ENCODE results near the gene DNAJC4. TPM values are rescaled to one million over a fixed set of nuclear protein-coding genes. Genes with fewer than 3 reads are reported as not detected.

The DNAJC4 gene
- total and polyA plus RNA-seq, 2 of the 8 experiments (the other 6 are each of a cell fraction or from before 2014, with no cell fraction given) = 14.6 to 31.0 TPM

GRCh38 chr11:64260147-64260708, 29.9 kb downstream of the DNAJC4 start:
- CTCF ChIA-PET (ENCODE audit: partially characterized antibody) = interaction anchor here (0.9 to 1.9 kb wide), 3 partner anchors 12 to 85 kb away, joined by 3 to 8 read pairs (median 5); partner anchors contain the start of gene FERMT3

More at GRCh38 chr11:64260147-64260708, 29.9 kb downstream of the DNAJC4 start:
- TF ChIP-seq SIRT6 (IDR thresholded peaks at IDR 0.05; ENCODE audit: low read length) (no peak), CREB1 (IDR thresholded peaks at IDR 0.05) (no peak), GTF2F1 (IDR thresholded peaks at IDR 0.05; ENCODE audit: borderline replicate concordance, low read depth, low read length) (no peak)
- Histone ChIP-seq H4K20me1 (replicated peaks in 1 of 2; ENCODE audit: control insufficient read depth in 1 of 2, insufficient read depth in 2 of 2, low read length in 2 of 2) (peaks cover 8 to 24% of the 10 kb centered on the region in 2 experiments), H3K14ac (ENCODE audit: insufficient read length) (no peak overlapping the region), H2BK5ac (ENCODE audit: low read depth, low read length) (no peak overlapping the region), H3K4me1 (replicated peaks in 1 of 4; ENCODE audit: control insufficient read depth in 3 of 4, insufficient read depth in 4 of 4, low read length in 3 of 4) (no peaks in the 10 kb centered on the region; a peak in 3 of 7 replicates), H3K23me2 (ENCODE audit: low read depth, low read length) (no peaks in the 10 kb centered on the region), H2BK20ac (ENCODE audit: low read length) (no peak overlapping the region), H3K4me3 (ENCODE audit: extremely low read depth in 1 of 4, insufficient read depth in 2 of 4, low read depth in 3 of 4, low read length in 4 of 4) (no peak overlapping the region), H3K27ac (ENCODE audit: low read depth, low read length) (no peak overlapping the region), H3K36me3 (ENCODE audit: control insufficient read depth in 2 of 4, insufficient read depth in 4 of 4, low read length in 3 of 4) (peaks cover 20 to 83% (median 41%) of the 10 kb centered on the region in 4 experiments), H4K5ac (ENCODE audit: insufficient read length, low read depth, low read length) (no peak overlapping the region), H3K27me3 (replicated peaks in 1 of 4; ENCODE audit: control insufficient read depth in 3 of 4, extremely low read depth in 1 of 4, insufficient read depth in 3 of 4, low read length in 3 of 4) (no peaks in the 10 kb centered on the region), H3K56ac (replicated peaks; ENCODE audit: insufficient read length, low read depth, low read length) (no peak overlapping the region), H3K4me2 (ENCODE audit: insufficient read depth in 1 of 2, low read depth in 2 of 2, low read length in 2 of 2) (no peak overlapping the region), H3K18ac (ENCODE audit: extremely low read depth, low read length) (no peak overlapping the region), H2BK12ac (ENCODE audit: low read depth, low read length) (no peak overlapping the region), H2AK5ac (ENCODE audit: low read depth, low read length) (no peak overlapping the region), H4K8ac (ENCODE audit: extremely low read depth, insufficient read depth, low read length) (no peak overlapping the region), H3K79me1 (ENCODE audit: low read depth, low read length) (no peaks in the 10 kb centered on the region), H2BK120ac (replicated peaks; ENCODE audit: low read depth, low read length) (no peak overlapping the region), H2AFZ (ENCODE audit: low read length) (no peak overlapping the region), H3K79me2 (ENCODE audit: control insufficient read depth in 1 of 2, insufficient read depth in 2 of 2, low read length in 2 of 2) (no peaks in the 10 kb centered on the region), H4K91ac (replicated peaks; ENCODE audit: insufficient read length, low read length) (no peak overlapping the region), H3K4ac (replicated peaks; ENCODE audit: insufficient read length, low read depth, low read length) (no peak overlapping the region), H2BK15ac (ENCODE audit: low read length) (no peak overlapping the region), H3K9ac (replicated peaks in 1 of 4; ENCODE audit: extremely low read depth in 1 of 4, low read depth in 3 of 4, low read length in 3 of 4) (no peak overlapping the region), H3K9me3 (ENCODE audit: insufficient read depth in 2 of 2, low read depth in 1 of 2, low read length in 1 of 2) (no peaks in the 10 kb centered on the region), H3K23ac (ENCODE audit: insufficient read length) (no peak overlapping the region)
- POLR2A ChIA-PET (ENCODE audit: partially characterized antibody) = interaction anchor here (1.2 to 7.1 kb wide), 2 partner anchors 7 to 12 kb away, joined by 3 to 101 read pairs; no protein-coding TSS in a partner anchor
- no peak for DNase-seq (ENCODE audit: low read depth in 1 of 2, low spot score in 2 of 2)
- no peak for FAIRE-seq
- WGBS, 2 experiments (ENCODE audit: extremely low coverage in 1 of 2, insufficient coverage in 1 of 2, insufficient read length in 1 of 2, insufficient replicate concordance in 2 of 2, low coverage in 1 of 2, low lambda C conversion rate in 2 of 2, missing lambda C conversion rate in 1 of 2) = 94% methylated on average over 6 of the region's 6 CpGs; no CpG with 5 or more reads in 1 of the 2 experiments

Measured in H1 (cell line).